ENCODE measurements around the gene EIF4B. TPM values are rescaled to one million over a fixed set of nuclear protein-coding genes. Genes with fewer than 3 reads are reported as not detected.

Gene EIF4B
- total RNA-seq, 1 experiment from 2014 or later, result 713 TPM

GRCh38 chr12:53060721-53061276 is 54.5 kb downstream of the EIF4B start:
- Mint-ChIP-seq H3K9me3 (no peaks in the 10 kb centered on the region), H3K27me3 (ENCODE audit: low read depth) (peaks cover 47% of the 10 kb centered on the region), H3K36me3 (ENCODE audit: insufficient read depth in 1 of 3, low read depth in 3 of 3) (peaks cover under 1 to 8% (median 2%) of the 10 kb centered on the region in 3 experiments; a peak in 4 of 7 replicates), H3K4me1 (peaks cover 6 to 8% of the 10 kb centered on the region in 2 experiments), H3K4me3 (no peak overlapping the region), H3K27ac (no peak overlapping the region)
- no peak overlapping the region for H3K4me2 ChIP-seq (ENCODE audit: insufficient read depth, insufficient read length, low read length)
- no peak overlapping the region for H2BK120ac ChIP-seq (ENCODE audit: low read depth, low read length, poor library complexity, severe bottlenecking)
- no peak overlapping the region for H3K27ac ChIP-seq (ENCODE audit: insufficient read length, low read depth, low read length)
- no peak overlapping the region for H3T11ph ChIP-seq (ENCODE audit: low read length)
- no peak overlapping the region for H4K5ac ChIP-seq (ENCODE audit: insufficient read length, low read depth, low read length)
- peaks cover 2% of the 10 kb centered on the region; the same call in 1 of the 2 replicates for H3K27me3 ChIP-seq (ENCODE audit: insufficient read depth, low read length)
- no peaks in the 10 kb centered on the region for H3K79me1 ChIP-seq (ENCODE audit: insufficient read depth, low read depth, low read length, poor library complexity, severe bottlenecking)
- H3K56ac ChIP-seq (ENCODE audit: insufficient read length, low read depth, low read length), result no peak overlapping the region
- no peak overlapping the region for H4K8ac ChIP-seq (replicated peaks; ENCODE audit: insufficient read length, low read depth, low read length)
- no peak overlapping the region for H2AK5ac ChIP-seq (ENCODE audit: insufficient read length, low read length)
- no peak overlapping the region for H3K18ac ChIP-seq (ENCODE audit: insufficient read length, low read depth, low read length)
- no CpG with 5 or more reads among the region's 18 CpGs for WGBS (ENCODE audit: extremely low coverage, insufficient read length, low lambda C conversion rate)
- no peaks in the 10 kb centered on the region for H3K9me3 ChIP-seq (ENCODE audit: control insufficient read depth, low read depth, low read length)
- H3K79me2 ChIP-seq (ENCODE audit: insufficient read depth, low read length), result no peaks in the 10 kb centered on the region
- no peak overlapping the region for H2AFZ ChIP-seq (ENCODE audit: low read length)
- H2BK15ac ChIP-seq (ENCODE audit: low read depth, low read length), result no peak overlapping the region
- H3K23ac ChIP-seq (ENCODE audit: insufficient read length, low read depth, low read length), result no peak overlapping the region
- no peaks in the 10 kb centered on the region for H4K20me1 ChIP-seq (ENCODE audit: control insufficient read depth, insufficient read depth, insufficient read length)
- H2BK12ac ChIP-seq (ENCODE audit: insufficient read length, low read depth, low read length), result no peak overlapping the region
- no peak overlapping the region for H4K91ac ChIP-seq (ENCODE audit: insufficient read length, low read depth, low read length)
- DNase-seq, result no peak
- H2BK5ac ChIP-seq (ENCODE audit: insufficient read length, low read length), result no peak overlapping the region
- H2BK20ac ChIP-seq (ENCODE audit: low read depth, low read length, poor library complexity, severe bottlenecking), result no peak overlapping the region
- TF ChIP-seq CTCF (conservative IDR thresholded peaks at IDR 0.05), result no peak
- H3K9ac ChIP-seq (ENCODE audit: extremely low read depth, insufficient read length, low read length), result no peak overlapping the region
- no peaks in the 10 kb centered on the region for H3K4me1 ChIP-seq (ENCODE audit: insufficient read depth, low read length)
- no peak overlapping the region for H3K4ac ChIP-seq (ENCODE audit: low read depth, low read length)
- no peak overlapping the region; the same call in 1 of the 2 replicates for H3K14ac ChIP-seq (ENCODE audit: insufficient read depth, low read length)
- H3K23me2 ChIP-seq (ENCODE audit: insufficient read length, low read depth, low read length, poor library complexity, severe bottlenecking), result no peaks in the 10 kb centered on the region
